HEK293 (cell line): ENCODE results near the gene FKBP9.

Experiments
- CTCF ChIA-PET: fragments of 350-600 bp; formaldehyde crosslinking; extraction: SDS; loops from one replicate; lab custom pipeline; 2021; ENCODE audit warnings: antibody characterized with exemption; lab: Yijun Ruan, JAX
- POLR2A ChIA-PET: fragments of 300-600 bp; formaldehyde crosslinking; extraction: SDS; loops from one replicate; lab custom pipeline; 2020; ENCODE audit warnings: antibody characterized with exemption, inconsistent platforms; lab: Yijun Ruan, JAX
- H3K27ac ChIP-seq: fragments of 200-500 bp; sonication (Bioruptor generic); 2 replicates; pipeline ENCODE4 v1.5.1; 2014; ENCODE audit warnings: low read depth, low read length, control low read depth, inconsistent platforms; ENCODE audit errors: extremely low read depth
- H3K36me3 ChIP-seq, 2 experiments: fragments of 200-500 bp in 1 of 2; sonication (Bioruptor generic) in 1 of 2; 1 replicate in 1 of 2; 2 replicates in 1 of 2; pipeline ENCODE4 v1.5.1; 2014 to 2017; ENCODE audit warnings: inconsistent platforms in 2 of 2, low read length in 2 of 2; ENCODE audit not compliant: control insufficient read depth in 2 of 2, insufficient read depth in 1 of 2
- H3K4me1 ChIP-seq: fragments of 200-500 bp; sonication (Bioruptor generic); 2 replicates; pipeline ENCODE4 v1.5.1; 2014; ENCODE audit warnings: mild to moderate bottlenecking, low read length, inconsistent platforms; ENCODE audit not compliant: control insufficient read depth, insufficient read depth
- H3K4me3 ChIP-seq: 2 replicates; pipeline ENCODE4 v1.5.1; 2011; ENCODE audit warnings: low read depth, mild to moderate bottlenecking, control low read depth, low read length, moderate library complexity
- H3K9me3 ChIP-seq: fragments of 200-500 bp; sonication (Bioruptor generic); 2 replicates; pipeline ENCODE4 v1.5.1; 2014; ENCODE audit warnings: low read depth, low read length, inconsistent platforms; ENCODE audit not compliant: control insufficient read depth, insufficient read depth
- HOXC10 ChIP-seq: sonication (generic); formaldehyde crosslinking; IDR thresholded peaks from 2 replicates; pipeline ENCODE4 v1.8.1; 2023; ENCODE audit warnings: mild to moderate bottlenecking, missing genetic modification reagents
- ZNF16 ChIP-seq: fragments of 450-650 bp; formaldehyde crosslinking; IDR thresholded peaks from 2 replicates; pipeline ENCODE4 v1.5.1; 2016; ENCODE audit warnings: low read depth, missing biosample characterization, missing genetic modification characterization
- ZNF211 ChIP-seq: fragments of 450-650 bp; formaldehyde crosslinking; IDR thresholded peaks from 2 replicates; pipeline ENCODE4 v1.5.1; 2016; ENCODE audit warnings: low read depth, missing biosample characterization, missing genetic modification characterization
- ZNF24 ChIP-seq: fragments of 450-650 bp; formaldehyde crosslinking; IDR thresholded peaks from 2 replicates; pipeline ENCODE4 v1.5.1; 2016; ENCODE audit warnings: missing biosample characterization, missing genetic modification characterization
- ZNF248 ChIP-seq: fragments of 450-650 bp; formaldehyde crosslinking; IDR thresholded peaks from 2 replicates; pipeline ENCODE4 v1.5.1; 2017; ENCODE audit warnings: missing biosample characterization, missing genetic modification characterization
- ZNF274 ChIP-seq, 2 experiments: fragments of 200-500 bp in 1 of 2; fragments of 450-650 bp in 1 of 2; sonication (Bioruptor generic) in 1 of 2; formaldehyde crosslinking in 1 of 2; IDR thresholded peaks; 2 replicates each; pipeline versions ENCODE4 v1.5.1 to v1.6.1; 2014 to 2016; ENCODE audit warnings: borderline replicate concordance in 1 of 2, inconsistent platforms in 1 of 2, low read length in 1 of 2, missing biosample characterization in 1 of 2, missing genetic modification characterization in 1 of 2
- ZNF473 ChIP-seq: fragments of 450-650 bp; formaldehyde crosslinking; IDR thresholded peaks from 2 replicates; pipeline ENCODE4 v1.5.1; 2017; ENCODE audit warnings: missing biosample characterization, missing genetic modification characterization
- ZNF530 ChIP-seq: fragments of 450-650 bp; formaldehyde crosslinking; IDR thresholded peaks from 2 replicates; pipeline ENCODE4 v1.5.1; 2016; ENCODE audit warnings: low read depth, missing biosample characterization, missing genetic modification characterization
- ZNF621 ChIP-seq: fragments of 450-650 bp; formaldehyde crosslinking; IDR thresholded peaks from 2 replicates; pipeline ENCODE4 v1.5.1; 2017; ENCODE audit warnings: missing biosample characterization, missing genetic modification characterization
- ZNF785 ChIP-seq: fragments of 450-650 bp; formaldehyde crosslinking; IDR thresholded peaks from 2 replicates; pipeline ENCODE4 v1.5.1; 2016; ENCODE audit warnings: missing biosample characterization, missing genetic modification characterization
- ZNF792 ChIP-seq: fragments of 450-650 bp; formaldehyde crosslinking; IDR thresholded peaks from 2 replicates; pipeline ENCODE4 v1.5.1; 2016; ENCODE audit warnings: missing biosample characterization, missing genetic modification characterization
- ZSCAN16 ChIP-seq: fragments of 450-650 bp; formaldehyde crosslinking; IDR thresholded peaks from 2 replicates; pipeline ENCODE4 v1.5.1; 2016; ENCODE audit warnings: missing biosample characterization, missing genetic modification characterization
- ZSCAN30 ChIP-seq: fragments of 450-650 bp; IDR thresholded peaks from 2 replicates; pipeline ENCODE4 v1.5.1; 2018; ENCODE audit warnings: missing biosample characterization, mild to moderate bottlenecking, missing genetic modification characterization, moderate library complexity
- TF ChIP-seq, protein P1 (sequence below): fragments of 450-650 bp; formaldehyde crosslinking; IDR thresholded peaks from 2 replicates; pipeline ENCODE4 v1.5.1; 2016; ENCODE audit warnings: missing biosample characterization, missing genetic modification characterization
- TF ChIP-seq, protein P2 (sequence below): fragments of 450-650 bp; formaldehyde crosslinking; IDR thresholded peaks from 2 replicates; pipeline ENCODE4 v1.5.1; 2016; ENCODE audit warnings: missing biosample characterization, missing genetic modification characterization
- TF ChIP-seq, protein P3 (sequence below): fragments of 450-650 bp; formaldehyde crosslinking; conservative IDR thresholded peaks from 2 replicates; pipeline ENCODE4 v1.5.1; 2016; ENCODE audit warnings: low read depth, missing biosample characterization, missing genetic modification characterization
- TF ChIP-seq, protein P4 (sequence below): fragments of 450-650 bp; formaldehyde crosslinking; IDR thresholded peaks from 2 replicates; pipeline ENCODE4 v1.5.0; 2017; ENCODE audit warnings: missing biosample characterization, missing genetic modification characterization, borderline replicate concordance
- TF ChIP-seq, protein P5 (sequence below): fragments of 450-650 bp; formaldehyde crosslinking; IDR thresholded peaks from 2 replicates; pipeline ENCODE4 v1.5.1; 2016; ENCODE audit warnings: missing biosample characterization, missing genetic modification characterization
- TF ChIP-seq, protein P6 (sequence below): fragments of 450-650 bp; formaldehyde crosslinking; IDR thresholded peaks from 2 replicates; pipeline ENCODE4 v1.5.1; 2017; ENCODE audit warnings: missing biosample characterization, missing genetic modification characterization

Gene FKBP9

DNA sequence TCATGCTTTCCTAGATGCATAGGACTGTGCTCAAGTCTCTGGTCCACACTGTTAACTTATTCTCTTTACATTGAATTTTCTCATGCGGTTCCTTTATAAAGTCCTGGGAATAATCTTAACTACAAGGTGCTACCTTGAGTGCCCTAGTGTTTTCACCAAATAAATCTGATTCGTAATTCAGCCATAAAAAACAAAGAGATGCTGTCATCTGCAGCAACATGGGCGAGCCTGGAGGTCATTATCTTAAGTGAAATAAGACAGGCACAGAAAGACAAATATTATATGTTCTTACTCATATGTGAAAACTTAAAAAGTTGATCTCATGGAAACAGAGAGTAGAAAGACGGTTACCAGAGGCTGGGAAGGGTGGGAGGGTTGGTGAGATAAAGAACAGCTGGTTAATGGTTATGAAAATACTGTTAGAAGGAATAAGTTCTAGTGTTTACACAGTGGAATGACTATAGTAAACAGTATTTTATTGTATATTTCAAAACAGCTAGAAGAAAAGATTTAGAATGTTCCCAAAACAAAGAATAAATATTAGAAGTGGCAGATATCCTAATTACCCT is 67.0 kb downstream of the FKBP9 start:
- POLR2A ChIA-PET = no interaction called here
- Histone ChIP-seq H3K27ac (no peak overlapping the region), H3K36me3 (peaks cover 19 to 56% of the 10 kb centered on the region in 2 experiments), H3K9me3 (no peaks in the 10 kb centered on the region), H3K4me1 (no peaks in the 10 kb centered on the region), H3K4me3 (no peak overlapping the region)
- CTCF ChIA-PET = no interaction called here
- TF ChIP-seq ZNF24 (no peak), ZSCAN16 (no peak), ZNF211 (no peak), ZNF248 (no peak), ZNF621 (tag by site-specific recombination) (no peak), ZSCAN30 (tag by site-specific recombination) (no peak), ZNF473 (no peak), ZNF16 (no peak)
- TF ChIP-seq, protein P1, sequence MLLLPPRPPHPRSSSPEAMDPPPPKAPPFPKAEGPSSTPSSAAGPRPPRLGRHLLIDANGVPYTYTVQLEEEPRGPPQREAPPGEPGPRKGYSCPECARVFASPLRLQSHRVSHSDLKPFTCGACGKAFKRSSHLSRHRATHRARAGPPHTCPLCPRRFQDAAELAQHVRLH = no peak

DNA sequence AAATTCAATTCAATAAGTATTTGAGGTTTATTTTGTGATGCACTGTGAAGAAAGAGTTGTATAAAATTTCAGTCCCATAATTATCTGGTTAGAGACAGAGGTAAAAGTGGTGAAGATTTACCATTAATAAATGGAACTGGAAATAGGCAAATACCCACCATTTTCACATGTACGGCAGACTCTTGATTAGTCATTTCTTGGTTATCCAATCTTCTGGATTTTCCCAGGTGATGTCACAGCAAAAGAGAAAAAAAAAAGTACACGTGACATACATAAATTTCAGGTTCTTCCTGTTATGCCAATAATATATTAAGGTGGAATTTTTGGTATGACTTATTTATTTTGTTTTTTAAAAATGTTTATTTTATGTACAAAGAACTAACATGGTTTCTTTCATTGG is 78.5 kb downstream of the FKBP9 start:
- ChIA-PET CTCF (no interaction called here), POLR2A (no interaction called here)

More for the DNA sequence above, 78.5 kb downstream of the FKBP9 start:
- Histone ChIP-seq H3K36me3 (no peaks in the 10 kb centered on the region; a peak in 1 of 3 replicates), H3K27ac (no peak overlapping the region), H3K4me1 (peaks cover 26% of the 10 kb centered on the region), H3K9me3 (no peaks in the 10 kb centered on the region), H3K4me3 (no peak overlapping the region)
- no peak for TF ChIP-seq HOXC10 (CRISPR knock-in tag)
- TF ChIP-seq ZNF274 (IDR thresholded peaks at IDR 0.05; ENCODE audit: low read length) = no peak
- TF ChIP-seq ZNF274 (tag by site-specific recombination; IDR thresholded peaks at IDR 0.05; ENCODE audit: borderline replicate concordance) = no peak
- TF ChIP-seq ZNF785 (tag by site-specific recombination) = no peak
- TF ChIP-seq, protein P2, sequence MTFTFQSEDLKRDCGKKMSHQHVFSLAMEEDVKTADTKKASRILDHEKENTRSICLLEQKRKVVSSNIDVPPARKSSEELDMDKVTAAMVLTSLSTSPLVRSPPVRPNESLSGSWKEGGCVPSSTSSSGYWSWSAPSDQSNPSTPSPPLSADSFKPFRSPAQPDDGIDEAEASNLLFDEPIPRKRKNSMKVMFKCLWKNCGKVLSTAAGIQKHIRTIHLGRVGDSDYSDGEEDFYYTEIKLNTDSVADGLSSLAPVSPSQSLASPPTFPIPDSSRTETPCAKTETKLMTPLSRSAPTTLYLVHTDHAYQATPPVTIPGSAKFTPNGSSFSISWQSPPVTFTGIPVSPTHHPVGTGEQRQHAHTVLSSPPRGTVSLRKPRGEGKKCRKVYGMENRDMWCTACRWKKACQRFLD = no peak
- no peak for TF ChIP-seq ZNF16
- no peak for TF ChIP-seq ZNF530 (tag by site-specific recombination)
- TF ChIP-seq, protein P3, sequence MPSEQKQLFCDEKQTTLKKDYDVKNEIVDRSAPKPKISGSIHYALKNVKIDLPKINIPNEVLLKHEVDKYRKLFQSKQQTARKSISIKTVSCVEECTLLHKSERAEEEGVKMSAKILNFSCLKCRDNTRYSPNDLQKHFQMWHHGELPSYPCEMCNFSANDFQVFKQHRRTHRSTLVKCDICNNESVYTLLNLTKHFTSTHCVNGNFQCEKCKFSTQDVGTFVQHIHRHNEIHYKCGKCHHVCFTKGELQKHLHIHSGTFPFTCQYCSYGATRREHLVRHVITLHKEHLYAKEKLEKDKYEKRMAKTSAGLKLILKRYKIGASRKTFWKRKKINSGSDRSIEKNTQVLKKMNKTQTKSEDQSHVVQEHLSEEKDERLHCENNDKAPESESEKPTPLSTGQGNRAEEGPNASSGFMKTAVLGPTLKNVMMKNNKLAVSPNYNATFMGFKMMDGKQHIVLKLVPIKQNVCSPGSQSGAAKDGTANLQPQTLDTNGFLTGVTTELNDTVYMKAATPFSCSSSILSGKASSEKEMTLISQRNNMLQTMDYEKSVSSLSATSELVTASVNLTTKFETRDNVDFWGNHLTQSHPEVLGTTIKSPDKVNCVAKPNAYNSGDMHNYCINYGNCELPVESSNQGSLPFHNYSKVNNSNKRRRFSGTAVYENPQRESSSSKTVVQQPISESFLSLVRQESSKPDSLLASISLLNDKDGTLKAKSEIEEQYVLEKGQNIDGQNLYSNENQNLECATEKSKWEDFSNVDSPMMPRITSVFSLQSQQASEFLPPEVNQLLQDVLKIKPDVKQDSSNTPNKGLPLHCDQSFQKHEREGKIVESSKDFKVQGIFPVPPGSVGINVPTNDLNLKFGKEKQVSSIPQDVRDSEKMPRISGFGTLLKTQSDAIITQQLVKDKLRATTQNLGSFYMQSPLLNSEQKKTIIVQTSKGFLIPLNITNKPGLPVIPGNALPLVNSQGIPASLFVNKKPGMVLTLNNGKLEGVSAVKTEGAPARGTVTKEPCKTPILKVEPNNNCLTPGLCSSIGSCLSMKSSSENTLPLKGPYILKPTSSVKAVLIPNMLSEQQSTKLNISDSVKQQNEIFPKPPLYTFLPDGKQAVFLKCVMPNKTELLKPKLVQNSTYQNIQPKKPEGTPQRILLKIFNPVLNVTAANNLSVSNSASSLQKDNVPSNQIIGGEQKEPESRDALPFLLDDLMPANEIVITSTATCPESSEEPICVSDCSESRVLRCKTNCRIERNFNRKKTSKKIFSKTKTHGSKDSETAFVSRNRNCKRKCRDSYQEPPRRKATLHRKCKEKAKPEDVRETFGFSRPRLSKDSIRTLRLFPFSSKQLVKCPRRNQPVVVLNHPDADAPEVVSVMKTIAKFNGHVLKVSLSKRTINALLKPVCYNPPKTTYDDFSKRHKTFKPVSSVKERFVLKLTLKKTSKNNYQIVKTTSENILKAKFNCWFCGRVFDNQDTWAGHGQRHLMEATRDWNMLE (tag by site-specific recombination) = no peak
- no peak for TF ChIP-seq ZNF792 (tag by site-specific recombination)
- TF ChIP-seq, protein P4, sequence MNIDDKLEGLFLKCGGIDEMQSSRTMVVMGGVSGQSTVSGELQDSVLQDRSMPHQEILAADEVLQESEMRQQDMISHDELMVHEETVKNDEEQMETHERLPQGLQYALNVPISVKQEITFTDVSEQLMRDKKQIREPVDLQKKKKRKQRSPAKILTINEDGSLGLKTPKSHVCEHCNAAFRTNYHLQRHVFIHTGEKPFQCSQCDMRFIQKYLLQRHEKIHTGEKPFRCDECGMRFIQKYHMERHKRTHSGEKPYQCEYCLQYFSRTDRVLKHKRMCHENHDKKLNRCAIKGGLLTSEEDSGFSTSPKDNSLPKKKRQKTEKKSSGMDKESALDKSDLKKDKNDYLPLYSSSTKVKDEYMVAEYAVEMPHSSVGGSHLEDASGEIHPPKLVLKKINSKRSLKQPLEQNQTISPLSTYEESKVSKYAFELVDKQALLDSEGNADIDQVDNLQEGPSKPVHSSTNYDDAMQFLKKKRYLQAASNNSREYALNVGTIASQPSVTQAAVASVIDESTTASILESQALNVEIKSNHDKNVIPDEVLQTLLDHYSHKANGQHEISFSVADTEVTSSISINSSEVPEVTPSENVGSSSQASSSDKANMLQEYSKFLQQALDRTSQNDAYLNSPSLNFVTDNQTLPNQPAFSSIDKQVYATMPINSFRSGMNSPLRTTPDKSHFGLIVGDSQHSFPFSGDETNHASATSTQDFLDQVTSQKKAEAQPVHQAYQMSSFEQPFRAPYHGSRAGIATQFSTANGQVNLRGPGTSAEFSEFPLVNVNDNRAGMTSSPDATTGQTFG (tag by site-specific recombination) = no peak
- TF ChIP-seq, protein P5, sequence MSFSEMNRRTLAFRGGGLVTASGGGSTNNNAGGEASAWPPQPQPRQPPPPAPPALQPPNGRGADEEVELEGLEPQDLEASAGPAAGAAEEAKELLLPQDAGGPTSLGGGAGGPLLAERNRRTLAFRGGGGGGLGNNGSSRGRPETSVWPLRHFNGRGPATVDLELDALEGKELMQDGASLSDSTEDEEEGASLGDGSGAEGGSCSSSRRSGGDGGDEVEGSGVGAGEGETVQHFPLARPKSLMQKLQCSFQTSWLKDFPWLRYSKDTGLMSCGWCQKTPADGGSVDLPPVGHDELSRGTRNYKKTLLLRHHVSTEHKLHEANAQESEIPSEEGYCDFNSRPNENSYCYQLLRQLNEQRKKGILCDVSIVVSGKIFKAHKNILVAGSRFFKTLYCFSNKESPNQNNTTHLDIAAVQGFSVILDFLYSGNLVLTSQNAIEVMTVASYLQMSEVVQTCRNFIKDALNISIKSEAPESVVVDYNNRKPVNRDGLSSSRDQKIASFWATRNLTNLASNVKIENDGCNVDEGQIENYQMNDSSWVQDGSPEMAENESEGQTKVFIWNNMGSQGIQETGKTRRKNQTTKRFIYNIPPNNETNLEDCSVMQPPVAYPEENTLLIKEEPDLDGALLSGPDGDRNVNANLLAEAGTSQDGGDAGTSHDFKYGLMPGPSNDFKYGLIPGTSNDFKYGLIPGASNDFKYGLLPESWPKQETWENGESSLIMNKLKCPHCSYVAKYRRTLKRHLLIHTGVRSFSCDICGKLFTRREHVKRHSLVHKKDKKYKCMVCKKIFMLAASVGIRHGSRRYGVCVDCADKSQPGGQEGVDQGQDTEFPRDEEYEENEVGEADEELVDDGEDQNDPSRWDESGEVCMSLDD = no peak
- TF ChIP-seq, protein P6, sequence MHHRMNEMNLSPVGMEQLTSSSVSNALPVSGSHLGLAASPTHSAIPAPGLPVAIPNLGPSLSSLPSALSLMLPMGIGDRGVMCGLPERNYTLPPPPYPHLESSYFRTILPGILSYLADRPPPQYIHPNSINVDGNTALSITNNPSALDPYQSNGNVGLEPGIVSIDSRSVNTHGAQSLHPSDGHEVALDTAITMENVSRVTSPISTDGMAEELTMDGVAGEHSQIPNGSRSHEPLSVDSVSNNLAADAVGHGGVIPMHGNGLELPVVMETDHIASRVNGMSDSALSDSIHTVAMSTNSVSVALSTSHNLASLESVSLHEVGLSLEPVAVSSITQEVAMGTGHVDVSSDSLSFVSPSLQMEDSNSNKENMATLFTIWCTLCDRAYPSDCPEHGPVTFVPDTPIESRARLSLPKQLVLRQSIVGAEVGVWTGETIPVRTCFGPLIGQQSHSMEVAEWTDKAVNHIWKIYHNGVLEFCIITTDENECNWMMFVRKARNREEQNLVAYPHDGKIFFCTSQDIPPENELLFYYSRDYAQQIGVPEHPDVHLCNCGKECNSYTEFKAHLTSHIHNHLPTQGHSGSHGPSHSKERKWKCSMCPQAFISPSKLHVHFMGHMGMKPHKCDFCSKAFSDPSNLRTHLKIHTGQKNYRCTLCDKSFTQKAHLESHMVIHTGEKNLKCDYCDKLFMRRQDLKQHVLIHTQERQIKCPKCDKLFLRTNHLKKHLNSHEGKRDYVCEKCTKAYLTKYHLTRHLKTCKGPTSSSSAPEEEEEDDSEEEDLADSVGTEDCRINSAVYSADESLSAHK (tag by site-specific recombination) = no peak
- TF ChIP-seq, all 188 proteins: peak for 0
